ENCODE data around the gene DIP2A.
A peak's percentile ranks its signal among the peaks of the same experiment; 100 is the strongest.

The DIP2A gene

GRCh38 chr21:46581780-46582307 lies 123.2 kb downstream of the DIP2A start:
- TF ChIP-seq MYC (IDR thresholded peaks at IDR 0.05; ENCODE audit: low read depth, low read length), result no peak
- TF ChIP-seq CTCF (IDR thresholded peaks at IDR 0.05; ENCODE audit: low read depth, low read length), result no peak
- no peak for TF ChIP-seq MAX (IDR thresholded peaks at IDR 0.05; ENCODE audit: low read depth, low read length)
- no peak for TF ChIP-seq POLR2A (IDR thresholded peaks at IDR 0.05; ENCODE audit: extremely low read depth, insufficient read length)
- no peak overlapping the region for H3K4me3 ChIP-seq (ENCODE audit: low read depth, low read length)
- DNase-seq (ENCODE audit: low read depth), result no peak

GRCh38 chr21:46585191-46585953 lies 126.7 kb downstream of the DIP2A start:
- H3K4me3 ChIP-seq (ENCODE audit: low read depth, low read length), result no peak overlapping the region
- DNase-seq (ENCODE audit: low read depth), result peak; percentile 26
- TF ChIP-seq MAX (IDR thresholded peaks at IDR 0.05; ENCODE audit: low read depth, low read length) (no peak), POLR2A (IDR thresholded peaks at IDR 0.05; ENCODE audit: extremely low read depth, insufficient read length) (no peak), CTCF (IDR thresholded peaks at IDR 0.05; ENCODE audit: low read depth, low read length) (no peak), MYC (IDR thresholded peaks at IDR 0.05; ENCODE audit: low read depth, low read length) (no peak)

GRCh38 chr21:46594276-46594675 lies 135.6 kb downstream of the DIP2A start:
- peak; percentile 30 for DNase-seq (ENCODE audit: low read depth)
- TF ChIP-seq MYC (IDR thresholded peaks at IDR 0.05; ENCODE audit: low read depth, low read length) (no peak), POLR2A (IDR thresholded peaks at IDR 0.05; ENCODE audit: extremely low read depth, insufficient read length) (no peak), MAX (IDR thresholded peaks at IDR 0.05; ENCODE audit: low read depth, low read length) (no peak), CTCF (IDR thresholded peaks at IDR 0.05; ENCODE audit: low read depth, low read length) (no peak)
- no peak overlapping the region for H3K4me3 ChIP-seq (ENCODE audit: low read depth, low read length)

GRCh38 chr21:46596201-46596600 lies 137.5 kb downstream of the DIP2A start:
- no peak overlapping the region for H3K4me3 ChIP-seq (ENCODE audit: low read depth, low read length)
- no peak for DNase-seq (ENCODE audit: low read depth)
- TF ChIP-seq MAX (IDR thresholded peaks at IDR 0.05; ENCODE audit: low read depth, low read length) (no peak), CTCF (IDR thresholded peaks at IDR 0.05; ENCODE audit: low read depth, low read length) (no peak), POLR2A (IDR thresholded peaks at IDR 0.05; ENCODE audit: extremely low read depth, insufficient read length) (no peak), MYC (IDR thresholded peaks at IDR 0.05; ENCODE audit: low read depth, low read length) (no peak)

GRCh38 chr21:46597031-46597430 lies 138.3 kb downstream of the DIP2A start:
- no peak for DNase-seq (ENCODE audit: low read depth)
- TF ChIP-seq POLR2A (IDR thresholded peaks at IDR 0.05; ENCODE audit: extremely low read depth, insufficient read length) (no peak), MAX (IDR thresholded peaks at IDR 0.05; ENCODE audit: low read depth, low read length) (no peak), CTCF (IDR thresholded peaks at IDR 0.05; ENCODE audit: low read depth, low read length) (no peak), MYC (IDR thresholded peaks at IDR 0.05; ENCODE audit: low read depth, low read length) (no peak)
- no peak overlapping the region for H3K4me3 ChIP-seq (ENCODE audit: low read depth, low read length)

Data from NB4 (cell line).